HG03442 (cell line): ENCODE measurements around the gene PTPN9.
A peak's percentile ranks its signal among the peaks of the same experiment; 100 is the strongest.
"Not testable (repeated sequence)": the region's sequence is repeated elsewhere in the genome, so short reads cannot be mapped to it uniquely, and the experiment has no call there.

Source experiments
- ATAC-seq: cut with Tn5 transposase; IDR thresholded peaks from one replicate; pipeline ENCODE4 v1.9.1; 2021; ENCODE audit warnings: mild to moderate bottlenecking, moderate library complexity; ENCODE audit not compliant: unreplicated experiment

The PTPN9 gene

DNA sequence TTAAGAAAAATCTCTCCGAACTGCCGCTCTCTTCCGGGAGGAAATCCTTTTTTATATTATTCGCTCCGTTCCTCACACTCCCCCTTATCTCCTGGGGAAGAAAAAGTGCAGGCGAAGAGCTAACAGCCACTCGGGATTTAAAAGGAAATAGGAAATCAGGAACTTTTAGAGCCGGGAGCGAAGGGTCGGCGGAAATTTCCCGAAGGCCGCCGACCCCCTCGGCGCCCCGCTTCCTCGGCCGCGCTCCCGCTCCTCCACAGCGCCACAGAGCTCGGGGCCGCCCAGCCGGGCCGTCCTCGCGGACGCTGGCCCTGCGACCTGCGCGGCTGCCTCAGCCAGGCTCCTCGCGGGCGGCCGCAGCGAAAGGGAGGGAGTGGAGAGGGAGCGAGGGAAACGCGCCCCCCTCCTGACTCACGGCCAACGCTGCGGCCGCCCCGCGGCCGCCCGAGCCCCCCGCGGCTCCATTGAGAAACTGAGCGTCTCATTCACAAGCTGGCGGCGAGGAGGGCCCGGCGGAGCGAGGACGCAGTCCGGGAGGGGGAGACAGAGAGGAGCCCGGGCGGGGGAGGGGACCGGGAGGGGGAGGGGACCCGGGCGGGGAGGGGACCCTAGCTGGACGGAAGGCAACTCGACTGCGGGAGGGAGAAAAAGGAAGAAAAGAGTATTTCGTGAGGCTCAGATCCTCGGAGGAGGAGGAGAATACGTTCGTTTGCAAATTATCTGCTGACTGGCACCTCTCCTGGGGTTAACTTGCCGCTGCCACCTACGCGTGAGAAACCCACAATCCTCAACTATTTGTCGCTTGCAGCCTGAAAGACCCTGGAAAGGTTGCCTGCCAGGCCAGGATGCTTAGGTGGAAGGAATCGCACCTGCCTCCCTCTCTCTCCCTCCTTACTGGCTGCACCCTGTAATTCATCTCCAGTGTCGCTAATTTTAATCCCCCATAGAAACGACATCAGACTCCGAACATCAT, at the start of gene PTPN9:
TSS of gene PTPN9 (minus strand) at position 368 of the 973 bp plus-strand sequence. CDS start 539 bp downstream, outside the sequence.
- ATAC-seq, result no peak

GRCh38 chr15:75625542-75626347, 46.6 kb upstream of the PTPN9 start, which contains the start of gene SNUPN:
Gene SNUPN, minus strand, starts transcription at chr15:75625725. Its CDS starts 4,674 bp downstream, at chr15:75621051.
- peak; percentile 70 for ATAC-seq

DNA sequence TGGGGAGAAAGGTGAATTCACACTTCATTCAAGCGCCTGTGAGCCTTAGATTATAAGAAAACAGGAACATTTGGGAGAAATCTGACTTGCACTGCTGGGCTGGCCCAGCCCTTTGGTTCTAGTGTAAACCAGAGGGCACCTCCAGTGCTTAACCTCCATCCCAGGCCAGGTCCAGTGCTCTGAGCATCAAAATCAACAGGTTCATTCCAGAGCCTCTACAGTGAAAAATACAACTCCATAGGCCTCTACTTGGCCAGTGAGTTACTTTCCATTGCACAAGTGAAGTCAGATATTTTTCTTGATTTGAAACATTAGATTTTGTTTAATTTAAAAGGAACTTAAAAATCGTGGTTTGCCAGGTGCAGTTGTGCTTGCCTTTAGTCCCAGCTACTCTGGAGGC, 43.4 kb upstream of the PTPN9 start:
- ATAC-seq, result no peak

GRCh38 chr15:75620841-75621391, 41.8 kb upstream of the PTPN9 start:
- ATAC-seq, result no peak

GRCh38 chr15:75620058-75620820, 41.1 kb upstream of the PTPN9 start:
- ATAC-seq, result no peak

- no peak for ATAC-seq
Observed at GRCh38 chr15:75616766-75617165, 37.7 kb upstream of the PTPN9 start.

GRCh38 chr15:75606711-75607699, 27.9 kb upstream of the PTPN9 start:
- ATAC-seq, result no peak

DNA sequence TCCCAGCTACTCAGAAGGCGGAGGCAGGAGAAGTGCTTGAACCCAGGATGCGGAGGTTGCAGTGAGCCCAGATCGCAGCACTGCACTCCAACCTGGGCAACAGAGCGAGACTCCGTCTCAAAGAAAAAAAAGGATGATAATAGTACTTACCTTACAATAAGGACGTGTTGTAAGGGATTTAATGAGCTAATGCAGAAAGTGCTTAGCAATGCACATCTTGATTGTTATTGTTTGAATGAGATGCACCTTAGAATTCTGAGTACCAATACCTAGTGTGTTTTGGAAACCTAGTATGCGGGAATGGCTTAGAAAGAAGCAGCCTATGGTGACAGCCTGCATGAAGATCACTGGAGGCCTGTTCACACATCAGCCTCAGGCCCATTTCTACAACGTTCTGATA, 26.9 kb upstream of the PTPN9 start:
- no peak for ATAC-seq

GRCh38 chr15:75599401-75599800, 20.3 kb upstream of the PTPN9 start:
- ATAC-seq, result no peak

DNA sequence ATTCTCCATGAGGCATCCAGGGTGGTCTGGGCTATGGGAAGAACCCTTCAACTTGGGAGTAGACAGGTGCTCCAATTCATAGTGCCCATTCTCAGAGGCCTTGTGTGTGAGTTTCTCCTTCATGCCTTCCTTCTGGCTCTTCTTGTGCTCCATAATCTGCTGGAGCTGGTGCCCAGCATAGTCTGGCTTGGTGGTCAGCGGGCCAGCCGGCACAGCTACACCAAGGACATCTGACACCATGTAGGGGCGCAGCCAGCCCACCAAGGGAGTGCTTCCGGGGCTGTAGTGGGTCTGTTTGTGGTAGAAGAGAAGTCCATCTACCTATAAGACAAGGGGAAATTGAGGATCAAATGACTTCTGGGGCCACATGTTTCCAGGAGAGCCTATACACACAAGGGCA, 19.2 kb upstream of the PTPN9 start:
- no peak for ATAC-seq

DNA sequence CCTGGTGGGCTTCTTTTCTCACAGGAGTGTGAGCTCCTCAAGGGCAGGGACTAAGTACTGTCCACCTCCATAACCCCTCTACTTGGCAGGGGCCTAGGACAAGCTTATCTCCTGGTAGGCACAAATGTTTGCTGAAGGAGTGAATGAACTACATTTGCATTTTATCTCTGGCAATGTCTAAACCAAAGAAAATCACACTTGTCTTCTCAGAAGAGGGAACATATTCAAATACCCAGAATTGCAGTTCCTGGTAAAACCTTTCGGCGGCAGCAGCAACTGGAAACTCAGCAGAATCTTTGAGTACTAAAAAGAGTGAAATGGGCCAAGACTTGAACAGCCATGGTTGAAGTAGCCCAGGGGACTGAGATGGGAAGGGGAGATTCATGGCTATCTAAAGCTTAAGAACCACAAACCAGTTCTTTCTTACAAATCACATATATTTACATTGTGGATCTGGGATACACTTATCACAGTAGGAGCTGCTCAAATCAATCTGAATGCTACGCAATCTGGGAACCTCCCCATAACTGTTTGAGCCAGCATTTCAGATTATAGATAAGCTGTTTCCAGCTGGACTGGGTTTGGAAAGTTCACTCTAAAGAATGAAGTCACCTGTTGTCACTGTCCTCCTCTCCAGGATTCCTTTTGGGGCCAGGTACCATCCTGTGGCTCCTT, 18.7 kb upstream of the PTPN9 start:
- no peak for ATAC-seq

DNA sequence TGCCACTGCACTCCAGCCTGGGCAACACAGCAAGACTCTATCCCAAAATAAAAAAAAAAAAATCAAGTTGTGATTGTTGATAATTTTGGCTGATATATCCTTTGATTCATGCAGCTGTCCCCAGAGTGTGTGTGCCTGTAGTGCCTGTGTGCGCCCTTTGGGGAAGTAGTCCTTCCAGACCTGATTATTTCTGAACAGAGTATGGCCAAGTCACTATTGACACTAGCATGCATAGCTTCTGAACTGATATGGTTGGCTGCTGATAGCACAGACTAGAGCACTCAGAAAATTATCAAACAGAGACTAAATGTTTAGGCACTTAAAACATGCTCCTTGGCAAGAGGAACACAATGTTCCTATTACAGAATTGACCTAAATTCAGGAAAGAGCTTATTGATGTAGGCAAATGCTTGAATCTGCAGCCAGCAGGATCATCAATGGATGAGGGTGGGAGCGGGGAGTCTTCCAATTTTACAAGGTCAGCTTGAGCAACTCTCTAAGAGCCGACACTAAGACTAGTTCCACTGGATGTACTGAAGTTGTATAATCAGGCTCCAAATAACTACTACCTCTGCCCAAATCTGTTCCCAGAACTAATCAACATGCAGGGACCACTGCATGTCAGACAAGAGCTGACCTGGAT, 17.7 kb upstream of the PTPN9 start:
- ATAC-seq, result no peak

- ATAC-seq, result no peak
Observed at GRCh38 chr15:75594276-75594675, 15.2 kb upstream of the PTPN9 start.

- ATAC-seq, result no peak
Observed at GRCh38 chr15:75591655-75592364, 12.7 kb upstream of the PTPN9 start.

DNA sequence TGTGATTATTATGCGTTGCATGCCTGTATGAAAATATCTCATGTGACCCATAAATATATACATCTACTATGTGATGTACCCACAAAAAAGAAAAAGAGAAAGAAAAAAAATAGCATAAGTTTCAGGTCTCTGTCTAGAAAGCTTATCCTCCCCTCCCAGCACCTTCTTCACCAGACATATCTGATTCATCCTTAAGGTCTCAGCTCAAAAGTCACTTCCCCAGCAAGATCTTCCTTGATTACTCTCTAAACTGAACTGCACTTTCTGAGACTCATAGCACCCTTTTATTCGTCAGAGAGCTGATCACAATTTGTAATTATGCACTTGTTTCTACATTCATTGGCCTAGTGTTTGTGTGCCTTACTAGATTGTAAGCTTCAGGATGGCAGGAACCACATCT, 11.1 kb upstream of the PTPN9 start:
- ATAC-seq, result no peak

DNA sequence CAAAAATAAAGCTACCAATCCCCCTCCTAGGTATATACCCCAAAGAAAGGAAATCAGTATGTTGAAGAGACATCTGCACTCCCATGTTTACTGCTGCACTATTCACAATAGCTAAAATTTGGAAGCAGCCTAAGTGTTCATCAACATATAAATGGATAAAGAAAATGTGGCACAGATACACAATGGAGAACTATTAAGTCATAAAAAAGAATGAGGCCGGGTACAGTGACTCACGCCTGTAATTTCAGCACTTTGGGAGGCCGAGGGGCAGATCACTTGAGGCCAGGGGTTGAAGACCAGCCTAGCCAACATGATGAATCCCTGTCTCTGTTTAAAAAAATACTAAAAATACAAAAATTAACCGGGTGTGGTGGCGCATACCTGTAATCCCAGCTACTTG, 10.0 kb upstream of the PTPN9 start:
- ATAC-seq, result no peak

- not testable (repeated sequence) for ATAC-seq
Observed at GRCh38 chr15:75586422-75586821, 7.3 kb upstream of the PTPN9 start.

GRCh38 chr15:75584121-75584520, 5.0 kb upstream of the PTPN9 start:
- no peak for ATAC-seq
